Astrocyte of the spinal cord (primary cell): ENCODE results near the gene TRIM34.
"Not testable (repeated sequence)": the region's sequence is repeated elsewhere in the genome, so short reads cannot be mapped to it uniquely, and the experiment has no call there.

Experiments
- DNase-seq: peaks from one replicate; pipeline ENCODE4 v3.0.0; 2011; ENCODE audit warnings: low read depth, low spot score
- H3K4me3 ChIP-seq: 2 replicates; pipeline ENCODE4 v1.5.1; 2011; ENCODE audit warnings: low read depth, mild to moderate bottlenecking, low read length, moderate library complexity
- in situ Hi-C: cut with HindIII; loops from 2 replicates; pipeline ENCODE4 v1.10.0; 2017; ENCODE audit warnings: low sequenced_read_pairs
- TF ChIP-seq, protein P1 (sequence below): IDR thresholded peaks from 2 replicates; pipeline ENCODE4 v1.5.1; 2012; ENCODE audit warnings: low read depth, mild to moderate bottlenecking, low read length, inconsistent platforms

The TRIM34 gene

DNA sequence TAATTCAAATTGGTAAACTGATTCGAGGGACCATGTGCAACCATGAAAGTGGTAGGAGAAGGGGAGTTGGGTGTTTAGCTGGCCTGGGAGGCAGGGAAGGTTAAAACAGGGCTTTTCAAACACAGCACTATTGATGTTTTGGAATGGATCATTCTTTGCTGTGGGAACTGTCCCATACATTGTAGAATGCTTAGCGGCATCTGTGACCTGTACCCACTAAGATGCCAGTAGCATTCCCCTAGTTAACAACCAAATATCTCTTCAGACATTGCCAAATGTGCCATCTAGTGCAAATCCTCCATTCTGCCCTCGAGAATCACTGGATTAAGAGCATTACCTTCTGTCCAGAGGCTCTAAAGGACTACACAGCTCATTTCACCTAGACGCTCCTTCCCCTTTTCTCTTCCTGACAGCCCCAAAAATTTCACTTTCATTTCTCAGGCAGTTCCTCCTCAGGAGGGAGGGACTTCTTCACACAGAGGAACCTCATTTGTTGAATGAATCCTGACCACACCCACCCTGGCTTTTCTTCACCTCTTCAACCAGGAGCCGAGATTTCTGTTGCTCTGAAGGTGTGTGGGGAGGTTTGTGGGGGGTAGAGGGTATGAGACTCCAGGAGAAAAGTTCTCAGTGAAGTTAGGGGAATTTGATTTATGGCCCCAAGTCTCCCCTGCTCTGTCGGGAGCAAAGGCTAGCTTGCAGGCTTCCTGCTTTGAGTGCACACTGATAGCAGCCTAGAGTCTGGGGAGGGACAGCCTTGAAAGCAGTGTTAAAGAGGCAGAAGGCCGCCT is at the start of gene TRIM34:
Gene TRIM34, plus strand, starts transcription at position 513 of the 791 bp plus-strand sequence. CDS start 7,331 bp downstream, outside the sequence.
- TF ChIP-seq, protein P1, sequence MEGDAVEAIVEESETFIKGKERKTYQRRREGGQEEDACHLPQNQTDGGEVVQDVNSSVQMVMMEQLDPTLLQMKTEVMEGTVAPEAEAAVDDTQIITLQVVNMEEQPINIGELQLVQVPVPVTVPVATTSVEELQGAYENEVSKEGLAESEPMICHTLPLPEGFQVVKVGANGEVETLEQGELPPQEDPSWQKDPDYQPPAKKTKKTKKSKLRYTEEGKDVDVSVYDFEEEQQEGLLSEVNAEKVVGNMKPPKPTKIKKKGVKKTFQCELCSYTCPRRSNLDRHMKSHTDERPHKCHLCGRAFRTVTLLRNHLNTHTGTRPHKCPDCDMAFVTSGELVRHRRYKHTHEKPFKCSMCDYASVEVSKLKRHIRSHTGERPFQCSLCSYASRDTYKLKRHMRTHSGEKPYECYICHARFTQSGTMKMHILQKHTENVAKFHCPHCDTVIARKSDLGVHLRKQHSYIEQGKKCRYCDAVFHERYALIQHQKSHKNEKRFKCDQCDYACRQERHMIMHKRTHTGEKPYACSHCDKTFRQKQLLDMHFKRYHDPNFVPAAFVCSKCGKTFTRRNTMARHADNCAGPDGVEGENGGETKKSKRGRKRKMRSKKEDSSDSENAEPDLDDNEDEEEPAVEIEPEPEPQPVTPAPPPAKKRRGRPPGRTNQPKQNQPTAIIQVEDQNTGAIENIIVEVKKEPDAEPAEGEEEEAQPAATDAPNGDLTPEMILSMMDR = no peak
- peak within 1 kb of the TSS; percentile 49 for H3K4me3 ChIP-seq
- in situ Hi-C loops = no loop called here
- peak; percentile 67 for DNase-seq

DNA sequence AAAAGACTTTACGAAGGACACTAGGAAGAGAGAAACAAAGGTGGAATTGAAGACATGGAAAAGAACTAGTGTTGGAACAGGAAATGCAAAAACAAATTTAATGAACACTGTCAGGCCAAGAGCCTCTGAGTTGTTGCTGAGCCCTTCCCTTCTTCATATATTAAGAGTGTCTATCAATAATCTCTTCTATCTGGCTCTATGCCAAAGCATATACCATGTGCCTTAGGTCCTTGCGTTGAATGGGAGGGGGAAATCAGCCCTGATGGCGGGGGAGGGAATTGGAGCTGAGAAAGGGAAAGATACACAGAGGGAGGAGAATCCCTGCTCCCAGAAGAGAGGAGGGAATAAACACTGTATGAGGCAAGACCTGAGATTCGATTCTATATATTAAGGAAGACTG is 49.6 kb upstream of the TRIM34 start:
- in situ Hi-C loops = no loop called here
- TF ChIP-seq, protein P1 = no peak

GRCh38 chr11:5577101-5577500 is 47.7 kb upstream of the TRIM34 start:
- DNase-seq = no peak
- TF ChIP-seq, protein P1 = no peak
- H3K4me3 ChIP-seq = no peak overlapping the region
- in situ Hi-C loops = no loop called here

More for the DNA sequence above, 49.6 kb upstream of the TRIM34 start:
- no peak for DNase-seq
- H3K4me3 ChIP-seq = no peak overlapping the region

DNA sequence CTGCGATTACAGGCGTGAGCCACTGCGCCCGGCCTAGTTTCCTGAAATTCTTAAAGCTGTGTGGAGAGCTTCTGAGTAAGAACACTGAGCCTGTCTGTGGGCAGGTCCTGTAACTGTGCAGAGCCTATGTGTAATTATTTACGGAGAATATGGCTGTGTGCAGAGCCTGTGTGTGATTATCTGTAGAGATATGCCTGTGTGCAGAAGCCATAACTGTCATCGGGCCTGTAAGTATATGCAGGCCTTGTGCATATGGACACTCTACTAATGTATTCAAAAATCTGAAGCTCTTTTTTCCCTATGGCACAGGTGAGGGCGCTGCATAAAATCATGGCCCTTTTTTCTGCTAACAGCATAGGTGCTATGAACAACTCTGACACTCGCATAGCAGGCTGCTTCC is 44.2 kb upstream of the TRIM34 start, which contains the start of gene OR52B6:
Gene OR52B6, plus strand, starts transcription at position 301 of the 400 bp plus-strand sequence. Its CDS starts 0 bp downstream, at position 301.
- no peak within 1 kb of the TSS for H3K4me3 ChIP-seq
- TF ChIP-seq, protein P1 = no peak
- no peak for DNase-seq
- in situ Hi-C loops = no loop called here

DNA sequence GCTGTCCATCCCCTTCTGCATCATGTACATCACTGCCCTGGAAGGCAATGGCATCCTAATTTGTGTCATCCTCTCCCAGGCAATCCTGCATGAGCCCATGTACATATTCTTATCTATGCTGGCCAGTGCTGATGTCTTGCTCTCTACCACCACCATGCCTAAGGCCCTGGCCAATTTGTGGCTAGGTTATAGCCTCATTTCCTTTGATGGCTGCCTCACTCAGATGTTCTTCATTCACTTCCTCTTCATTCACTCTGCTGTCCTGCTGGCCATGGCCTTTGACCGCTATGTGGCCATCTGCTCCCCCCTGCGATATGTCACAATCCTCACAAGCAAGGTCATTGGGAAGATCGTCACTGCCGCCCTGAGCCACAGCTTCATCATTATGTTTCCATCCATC is 43.8 kb upstream of the TRIM34 start:
- H3K4me3 ChIP-seq = no peak overlapping the region
- TF ChIP-seq, protein P1 = no peak
- in situ Hi-C loops = no loop called here
- DNase-seq = no peak

GRCh38 chr11:5584458-5584857 is 40.3 kb upstream of the TRIM34 start:
- H3K4me3 ChIP-seq, in situ Hi-C loops, DNase-seq: not testable (repeated sequence)

GRCh38 chr11:5589906-5590305 is 34.9 kb upstream of the TRIM34 start:
- in situ Hi-C loops, H3K4me3 ChIP-seq, DNase-seq: not testable (repeated sequence)

GRCh38 chr11:5591613-5592012 is 33.2 kb upstream of the TRIM34 start:
- no peak overlapping the region for H3K4me3 ChIP-seq
- TF ChIP-seq, protein P1 = no peak
- in situ Hi-C loops = no loop called here
- no peak for DNase-seq
